Stomach smooth muscle (tissue), 2 donors: Measurements from ENCODE around the gene TP53BP2.

Source experiments
- H3K27ac ChIP-seq: one replicate; pipeline ENCODE4 v1.7.0; 2013; ENCODE audit warnings: mild to moderate bottlenecking, low read length, inconsistent platforms
- H3K27me3 ChIP-seq, 2 donors: one replicate each; pipeline ENCODE4 v1.7.0; 2013; ENCODE audit warnings: low read length in 2 of 2; ENCODE audit not compliant: insufficient read depth in 2 of 2, control insufficient read depth in 1 of 2
- H3K36me3 ChIP-seq, 2 donors: one replicate each; pipeline ENCODE4 v1.7.0; 2013; ENCODE audit warnings: low read length in 2 of 2; ENCODE audit not compliant: control insufficient read depth in 2 of 2, insufficient read depth in 2 of 2
- H3K4me1 ChIP-seq: one replicate; pipeline ENCODE4 v1.7.0; 2013; ENCODE audit warnings: low read length; ENCODE audit not compliant: control insufficient read depth, insufficient read depth
- H3K4me3 ChIP-seq, 2 donors: one replicate each; pipeline ENCODE4 v1.7.0; 2013; ENCODE audit warnings: low read length in 2 of 2
- H3K9ac ChIP-seq, 2 donors: one replicate each; pipeline ENCODE4 v1.7.0; 2013; ENCODE audit warnings: low read length in 2 of 2, mild to moderate bottlenecking in 1 of 2
- H3K9me3 ChIP-seq, 2 donors: one replicate each; pipeline ENCODE4 v1.7.0; 2013; ENCODE audit warnings: low read length in 2 of 2; ENCODE audit not compliant: control insufficient read depth in 2 of 2
- donor health status: healthy.
- donor health status: Pancreatic carcinoma.

The TP53BP2 gene

GRCh38 chr1:223794136-223794880 lies 51.4 kb downstream of the TP53BP2 start:
- Histone ChIP-seq H3K4me1 (no peaks in the 10 kb centered on the region), H3K9me3 (no peaks in the 10 kb centered on the region), H3K4me3 (no peak overlapping the region), H3K36me3 (peaks cover 17 to 18% of the 10 kb centered on the region in 2 donors), H3K9ac (no peak overlapping the region), H3K27ac (no peak overlapping the region), H3K27me3 (no peaks in the 10 kb centered on the region)

GRCh38 chr1:223793716-223794115 lies 52.0 kb downstream of the TP53BP2 start:
- Histone ChIP-seq H3K36me3 (peaks cover 16 to 20% of the 10 kb centered on the region in 2 donors), H3K27me3 (no peaks in the 10 kb centered on the region), H3K9ac (no peak overlapping the region), H3K4me3 (no peak overlapping the region), H3K27ac (no peak overlapping the region), H3K9me3 (no peaks in the 10 kb centered on the region), H3K4me1 (no peaks in the 10 kb centered on the region)

DNA sequence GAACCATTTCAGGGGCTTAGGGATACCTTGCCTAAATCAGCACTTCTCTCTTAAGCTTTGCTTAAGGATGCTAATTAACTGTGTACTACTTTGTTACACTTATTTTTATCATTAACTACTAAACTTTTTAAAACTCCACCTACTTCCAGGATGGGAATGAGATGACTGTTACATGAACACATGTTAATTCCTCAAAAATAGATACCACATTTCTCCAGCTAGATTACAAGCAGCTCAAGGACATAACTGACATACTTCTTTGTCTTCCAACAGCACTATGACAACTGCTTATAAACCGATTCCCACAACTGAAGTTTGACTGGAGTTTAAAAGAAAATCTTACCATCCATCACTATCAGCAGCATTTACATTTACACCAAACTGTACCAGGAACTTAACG lies 53.7 kb downstream of the TP53BP2 start:
- Histone ChIP-seq H3K9me3 (no peaks in the 10 kb centered on the region), H3K27ac (no peak overlapping the region), H3K4me1 (no peaks in the 10 kb centered on the region), H3K27me3 (no peaks in the 10 kb centered on the region), H3K4me3 (no peak overlapping the region), H3K9ac (no peak overlapping the region), H3K36me3 (peaks cover 7 to 14% of the 10 kb centered on the region in 2 donors)

DNA sequence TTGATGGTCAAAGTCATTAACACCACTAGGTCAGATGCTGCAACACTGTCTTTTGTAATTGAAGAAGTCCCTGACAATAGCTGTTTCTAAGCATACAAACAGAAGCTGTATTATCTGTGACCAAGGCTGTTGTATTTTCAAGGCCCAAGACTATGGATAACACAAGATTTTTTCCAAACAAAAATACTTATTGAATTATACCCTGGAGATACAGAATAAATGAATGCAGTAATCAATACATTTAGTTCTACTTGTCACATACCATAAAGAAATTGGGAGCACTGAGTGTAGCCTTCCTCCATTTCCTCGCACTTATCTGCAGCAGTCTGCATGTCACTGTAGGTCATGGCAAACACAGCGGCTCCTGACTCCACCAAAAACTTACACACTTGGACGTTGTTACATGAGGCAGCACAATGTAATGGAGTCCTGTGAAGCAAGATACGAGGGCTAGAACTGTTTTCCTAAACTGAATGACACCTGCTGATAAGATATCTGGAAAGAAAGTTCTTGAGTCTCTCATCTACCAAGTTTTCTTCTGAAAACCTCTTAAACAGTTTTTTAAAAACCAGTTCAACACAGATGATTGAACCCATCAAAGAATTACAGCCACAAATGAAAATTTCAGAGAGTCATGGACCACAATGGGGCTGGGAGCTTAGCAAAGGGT lies 56.9 kb downstream of the TP53BP2 start:
- Histone ChIP-seq H3K9me3 (no peaks in the 10 kb centered on the region), H3K4me1 (peaks cover 10% of the 10 kb centered on the region), H3K4me3 (no peak overlapping the region), H3K36me3 (peaks cover 0 to 7% of the 10 kb centered on the region in 2 donors), H3K27me3 (no peaks in the 10 kb centered on the region), H3K9ac (no peak overlapping the region), H3K27ac (no peak overlapping the region)

DNA sequence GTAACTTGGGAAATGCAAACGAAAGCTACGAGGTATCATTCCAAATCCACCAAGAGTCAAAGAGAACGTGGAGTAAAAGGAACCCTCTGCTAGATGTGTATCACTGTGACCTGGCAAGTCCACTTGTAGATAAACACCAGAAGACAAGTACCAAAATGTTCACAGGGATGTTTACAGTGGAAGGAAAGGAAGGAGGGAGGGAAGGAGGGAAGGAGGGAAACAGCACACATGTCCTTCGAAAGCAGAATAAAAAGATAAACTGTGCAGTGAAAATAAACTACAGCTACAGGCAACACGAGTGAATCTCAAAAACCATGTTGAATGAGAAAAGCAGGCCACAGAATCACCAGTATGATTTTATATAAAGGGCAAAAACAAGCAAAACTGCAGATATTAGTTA lies 59.9 kb downstream of the TP53BP2 start:
- Histone ChIP-seq H3K4me3 (peak overlapping the region in 1 of 2 donors; percentile 41), H3K9me3 (no peaks in the 10 kb centered on the region), H3K9ac (no peak overlapping the region), H3K27me3 (no peaks in the 10 kb centered on the region), H3K36me3 (peaks cover 6 to 16% of the 10 kb centered on the region in 2 donors), H3K27ac (no peak overlapping the region), H3K4me1 (peaks cover 10% of the 10 kb centered on the region)

DNA sequence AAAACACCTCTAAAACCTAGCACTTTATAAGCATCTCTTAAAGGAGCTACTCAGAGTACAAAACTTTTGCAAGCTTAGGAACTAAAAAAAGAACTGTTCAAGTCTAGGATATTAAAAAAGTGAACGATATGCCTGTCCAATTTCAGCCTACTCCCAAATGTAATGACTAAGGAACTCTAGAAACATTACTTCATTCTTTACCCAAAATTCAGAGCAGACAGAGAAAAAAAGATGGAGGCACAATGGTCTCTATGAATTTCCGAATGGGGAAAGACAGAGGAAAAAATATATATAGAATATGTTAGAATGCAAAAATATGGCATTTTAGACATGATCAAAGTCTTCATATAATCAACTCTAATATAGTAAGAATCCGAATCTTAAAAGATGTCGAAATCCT lies 61.2 kb downstream of the TP53BP2 start:
- peaks cover 12 to 25% of the 10 kb centered on the region in 2 donors for H3K36me3 ChIP-seq

DNA sequence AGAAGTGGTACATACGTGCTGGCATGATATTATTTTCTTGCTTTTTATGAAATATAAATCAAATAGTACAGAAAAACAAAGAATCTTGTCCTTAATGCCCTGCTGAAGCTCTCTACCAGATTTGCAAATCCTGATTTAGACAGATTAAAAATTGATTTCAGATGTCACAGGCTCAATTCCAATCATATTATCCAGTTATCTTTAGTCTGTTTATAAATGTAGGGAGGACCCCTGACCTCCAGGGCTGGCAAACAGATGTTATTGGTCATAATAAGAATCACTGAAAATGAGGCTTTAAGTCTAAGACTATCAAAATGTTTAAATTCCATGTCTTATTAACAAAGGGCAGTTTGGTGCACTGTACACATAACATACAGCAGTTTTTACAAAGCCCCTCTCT lies 62.1 kb downstream of the TP53BP2 start:
- Histone ChIP-seq H3K4me1 (peaks cover 10% of the 10 kb centered on the region), H3K9me3 (no peaks in the 10 kb centered on the region), H3K4me3 (no peak overlapping the region), H3K9ac (no peak overlapping the region), H3K36me3 (peaks cover 21 to 23% of the 10 kb centered on the region in 2 donors), H3K27me3 (no peaks in the 10 kb centered on the region), H3K27ac (no peak overlapping the region)

More for the DNA sequence above, 61.2 kb downstream of the TP53BP2 start:
- Histone ChIP-seq H3K9ac (no peak overlapping the region), H3K27me3 (no peaks in the 10 kb centered on the region), H3K4me3 (no peak overlapping the region), H3K9me3 (no peaks in the 10 kb centered on the region), H3K27ac (no peak overlapping the region), H3K4me1 (peaks cover 10% of the 10 kb centered on the region)

DNA sequence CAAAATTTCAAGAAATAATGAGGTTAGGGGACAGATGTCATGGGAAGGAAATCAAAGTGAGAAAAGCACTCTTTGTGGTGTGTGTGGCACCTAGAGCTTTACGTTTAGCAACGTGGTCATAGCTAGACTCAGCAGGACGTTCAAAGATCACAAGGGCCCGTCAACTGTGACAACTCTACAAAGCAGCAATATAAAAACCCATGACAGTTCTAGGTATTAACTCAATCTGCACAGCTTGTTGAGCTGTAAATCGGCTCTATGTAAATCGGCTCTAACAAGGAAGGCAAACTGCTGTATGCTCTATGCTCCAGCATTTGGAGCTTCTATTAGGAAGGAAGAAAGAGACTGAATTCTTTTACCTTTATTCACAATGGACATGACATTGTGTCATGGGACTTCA lies 64.8 kb downstream of the TP53BP2 start:
- Histone ChIP-seq H3K27ac (no peak overlapping the region), H3K36me3 (peaks cover 35 to 37% of the 10 kb centered on the region in 2 donors), H3K4me1 (peaks cover 7% of the 10 kb centered on the region), H3K9ac (no peak overlapping the region), H3K9me3 (no peaks in the 10 kb centered on the region), H3K4me3 (no peak overlapping the region), H3K27me3 (no peaks in the 10 kb centered on the region)

DNA sequence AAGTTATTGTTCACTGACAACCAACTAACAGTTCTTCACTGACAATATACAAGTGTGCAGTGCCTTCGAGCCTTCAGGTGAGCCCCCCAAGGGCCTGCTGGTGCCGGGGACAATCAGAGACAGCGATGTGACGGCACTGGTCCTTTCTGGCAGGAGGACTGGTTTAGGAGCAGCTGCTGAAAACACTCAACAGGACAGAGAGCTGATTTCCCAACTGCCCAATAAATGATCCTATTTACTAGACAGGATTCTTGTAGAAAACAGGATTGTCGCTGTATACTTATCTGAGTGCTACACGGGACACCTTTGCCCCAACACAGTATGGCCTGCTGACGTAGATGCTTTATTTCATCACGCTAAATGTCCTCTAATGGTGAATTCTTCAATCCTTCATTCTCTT lies 65.4 kb downstream of the TP53BP2 start:
- Histone ChIP-seq H3K36me3 (peaks cover 40 to 41% of the 10 kb centered on the region in 2 donors), H3K4me3 (no peak overlapping the region), H3K4me1 (peaks cover under 1% of the 10 kb centered on the region), H3K27ac (no peak overlapping the region), H3K27me3 (no peaks in the 10 kb centered on the region), H3K9me3 (no peaks in the 10 kb centered on the region), H3K9ac (no peak overlapping the region)

DNA sequence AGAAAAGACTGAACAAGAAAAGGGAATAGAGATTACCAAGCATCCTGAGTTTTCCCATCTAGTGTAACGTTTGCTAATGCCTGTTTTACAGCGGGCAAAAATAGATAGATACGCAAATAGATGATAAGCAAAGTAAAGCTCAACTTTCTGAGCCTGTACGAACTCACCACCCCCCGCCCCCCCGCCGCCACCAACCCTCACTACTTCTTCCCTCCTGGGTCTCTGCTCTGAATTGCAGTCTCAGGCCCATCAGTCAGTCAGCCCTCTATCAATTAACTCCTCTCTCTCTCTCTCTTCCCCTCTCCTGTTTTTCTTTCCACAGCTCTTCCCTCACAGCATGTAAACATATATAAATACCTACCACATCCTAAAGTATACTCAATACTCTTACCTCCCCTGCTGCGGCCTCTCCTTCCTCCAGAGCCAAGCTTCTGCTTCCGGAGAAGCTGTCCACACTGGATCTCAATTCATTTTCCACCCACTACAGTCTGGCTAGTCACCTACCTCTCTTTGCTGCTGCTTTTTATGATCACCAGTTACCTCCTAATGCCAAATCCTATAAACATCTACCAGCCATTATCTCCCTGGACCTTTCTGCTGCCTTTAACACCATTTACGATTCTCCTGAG lies 68.8 kb downstream of the TP53BP2 start:
- Histone ChIP-seq H3K4me1 (peaks cover 4% of the 10 kb centered on the region), H3K4me3 (no peak overlapping the region), H3K9me3 (no peaks in the 10 kb centered on the region), H3K27me3 (no peaks in the 10 kb centered on the region), H3K36me3 (peaks cover 47 to 51% of the 10 kb centered on the region in 2 donors), H3K27ac (no peak overlapping the region), H3K9ac (no peak overlapping the region)
